Left kidney (tissue), 2 donors: ENCODE data around the gene STK36. TPM values are rescaled to one million over a fixed set of nuclear protein-coding genes. Genes with fewer than 3 reads are reported as not detected.

ENCODE experiments used
- DNase-seq: peaks from one replicate; pipeline ENCODE4 v3.0.0-alpha.2; 2013
- polyA plus RNA-seq: library from polyadenylated mRNA; unstranded; fragments of 120-200 nt; gene quantifications from one replicate; pipeline ENCODE4 v1.2.1, GENCODE V29; 2013; ENCODE audit not compliant: insufficient read length

Gene STK36
- polyA plus RNA-seq, 1 donor: 115 TPM

- peak; percentile 90 for DNase-seq
Measured at GRCh38 chr2:218659258-218659987, 12.5 kb upstream of the STK36 start, which contains the start of the genes BCS1L and ZNF142. Gene BCS1L, plus strand, starts transcription at chr2:218659683. Its CDS starts 1,305 bp downstream, at chr2:218660988. Gene ZNF142, minus strand, starts transcription at chr2:218659623. Its CDS starts 3,194 bp downstream, at chr2:218656429.

GRCh38 chr2:218659988-218660358, 11.9 kb upstream of the STK36 start:
- DNase-seq: no peak

GRCh38 chr2:218662377-218662776, 9.5 kb upstream of the STK36 start:
- no peak for DNase-seq

- DNase-seq: no peak
Measured at GRCh38 chr2:218662827-218663226, 9.1 kb upstream of the STK36 start.

- DNase-seq: no peak
Measured at GRCh38 chr2:218663901-218664300, 8.0 kb upstream of the STK36 start.

- no peak for DNase-seq
Measured at GRCh38 chr2:218664653-218665052, 7.2 kb upstream of the STK36 start.

GRCh38 chr2:218671097-218671653, 711 bp upstream of the STK36 start:
- DNase-seq: no peak

GRCh38 chr2:218679119-218679518, 7.2 kb downstream of the STK36 start:
- DNase-seq: no peak

- no peak for DNase-seq
Measured at GRCh38 chr2:218680061-218680460, 8.2 kb downstream of the STK36 start.

GRCh38 chr2:218687400-218688060, 15.6 kb downstream of the STK36 start:
- DNase-seq: peak; percentile 57

GRCh38 chr2:218691234-218691633, 19.3 kb downstream of the STK36 start:
- DNase-seq: no peak

GRCh38 chr2:218694405-218695145, 22.7 kb downstream of the STK36 start:
- DNase-seq: no peak

GRCh38 chr2:218698885-218699284, 27.0 kb downstream of the STK36 start:
- no peak for DNase-seq

GRCh38 chr2:218701806-218702205, 29.9 kb downstream of the STK36 start:
- DNase-seq: no peak

GRCh38 chr2:218703341-218703740, 31.5 kb downstream of the STK36 start:
- no peak for DNase-seq

- no peak for DNase-seq
Measured at GRCh38 chr2:218708086-218708485, 36.2 kb downstream of the STK36 start.

GRCh38 chr2:218709908-218710307, 38.0 kb downstream of the STK36 start:
- DNase-seq: no peak

GRCh38 chr2:218710334-218710686, 38.4 kb downstream of the STK36 start:
- no peak for DNase-seq

GRCh38 chr2:218710687-218711549, 39.0 kb downstream of the STK36 start, which contains the start of gene TTLL4:
Gene TTLL4, plus strand, starts transcription at chr2:218710835. Its CDS starts 26,842 bp downstream, at chr2:218737677.
- DNase-seq: peak; percentile 96

GRCh38 chr2:218711550-218711929, 39.7 kb downstream of the STK36 start:
- DNase-seq: peak; percentile 11

GRCh38 chr2:218713922-218714321, 42.0 kb downstream of the STK36 start:
- DNase-seq: no peak

- no peak for DNase-seq
Measured at GRCh38 chr2:218716070-218716469, 44.2 kb downstream of the STK36 start.
